PC-9 (cell line): ENCODE measurements around the gene RIF1. TPM values are rescaled to one million over a fixed set of nuclear protein-coding genes. Genes with fewer than 3 reads are reported as not detected.

Experiments
- BruUV-seq: library from RNA; stranded (reverse); fragments of 400-500 nt; replicated peaks from 2 replicates; lab custom pipeline; 2021; lab: Mats Ljungman, UMichigan
- CTCF ChIA-PET: fragments of 300-600 bp; sonication (Branson Sonifier 250); formaldehyde crosslinking; loops from one replicate; lab custom pipeline; 2022; ENCODE audit warnings: antibody characterized with exemption; lab: Charles Lee
- POLR2A ChIA-PET: fragments of 300-600 bp; sonication (Branson Sonifier 250); formaldehyde crosslinking; loops from one replicate; lab custom pipeline; 2022; ENCODE audit warnings: antibody characterized with exemption; ENCODE audit not compliant: unreplicated experiment; lab: Charles Lee
- DNase-seq, 2 experiments: peaks; one replicate each; pipeline versions ENCODE4 v3.0.0 to v3.0.0-alpha.2; 2015 to 2022; ENCODE audit warnings: mixed read lengths in 1 of 2
- H2AFZ ChIP-seq: fragments of 200-600 bp; sonication (generic); 2 replicates; pipeline ENCODE4 v1.8.1; 2017; ENCODE audit warnings: antibody characterized with exemption
- H3F3A ChIP-seq: fragments of 200-600 bp; sonication (generic); 2 replicates; pipeline ENCODE4 v1.8.1; 2017; ENCODE audit warnings: antibody characterized with exemption, mild to moderate bottlenecking, low read depth; ENCODE audit not compliant: insufficient read depth
- H3K27ac ChIP-seq: fragments of 200-600 bp; sonication (generic); 2 replicates; pipeline ENCODE4 v1.6.1; 2016; ENCODE audit warnings: mixed run types
- H3K27me3 ChIP-seq: fragments of 200-600 bp; sonication (generic); 2 replicates; pipeline ENCODE4 v1.6.1; 2016; ENCODE audit warnings: low read depth, mixed run types; ENCODE audit not compliant: insufficient read depth
- H3K36me3 ChIP-seq: fragments of 200-600 bp; sonication (generic); 2 replicates; pipeline ENCODE4 v1.6.1; 2016; ENCODE audit warnings: low read depth, mixed run types
- H3K4me1 ChIP-seq: fragments of 200-600 bp; sonication (generic); replicated peaks from 2 replicates; pipeline ENCODE4 v1.6.1; 2016; ENCODE audit warnings: mixed run types; ENCODE audit not compliant: insufficient read depth
- H3K4me2 ChIP-seq: fragments of 200-600 bp; sonication (generic); 2 replicates; pipeline ENCODE4 v1.6.1; 2017; ENCODE audit warnings: mixed run types
- H3K4me3 ChIP-seq: fragments of 200-600 bp; sonication (generic); 2 replicates; pipeline ENCODE4 v1.6.1; 2016; ENCODE audit warnings: mixed run types
- H3K79me2 ChIP-seq: fragments of 200-600 bp; sonication (generic); 2 replicates; pipeline ENCODE4 v1.6.1; 2017; ENCODE audit warnings: low read depth, mixed run types
- H3K9me2 ChIP-seq: fragments of 200-600 bp; sonication (generic); 2 replicates; pipeline ENCODE4 v1.8.1; 2017; ENCODE audit warnings: mild to moderate bottlenecking; ENCODE audit not compliant: insufficient read depth
- H3K9me3 ChIP-seq: fragments of 200-600 bp; sonication (generic); 2 replicates; pipeline ENCODE4 v1.8.1; 2016; ENCODE audit warnings: low read depth; ENCODE audit not compliant: insufficient read depth
- H4K20me1 ChIP-seq: fragments of 200-600 bp; sonication (generic); 2 replicates; pipeline ENCODE4 v1.8.1; 2017; ENCODE audit not compliant: insufficient read depth
- CTCF ChIP-seq: fragments of 200-600 bp; sonication (generic); conservative IDR thresholded peaks from 2 replicates; pipeline ENCODE4 v1.6.1; 2017; ENCODE audit warnings: mixed run types, antibody characterized with exemption, mild to moderate bottlenecking, moderate library complexity
- EZH2 ChIP-seq: fragments of 200-600 bp; sonication (generic); IDR thresholded peaks from 2 replicates; pipeline ENCODE4 v1.8.0; 2017; ENCODE audit warnings: antibody characterized with exemption, low read depth
- intact Hi-C: fragments of 100-400 bp; cut with micrococcal nuclease; formaldehyde crosslinking; loops from one replicate; pipeline ENCODE4 v1.10.0; 2022; ENCODE audit not compliant: unreplicated experiment
- total RNA-seq: library from RNA; stranded (reverse); gene quantifications from 2 replicates; pipeline ENCODE4 v1.2.3, GENCODE V29; 2021

Gene RIF1
- total RNA-seq, 1 experiment from 2014 or later = 47.2 TPM

GRCh38 chr2:151388011-151388410 lies 21.7 kb upstream of the RIF1 start:
- no peak for DNase-seq
- Histone ChIP-seq H3K36me3 (no peaks in the 10 kb centered on the region), H3K4me2 (no peak overlapping the region), H3K4me3 (no peak overlapping the region), H3K9me3 (no peaks in the 10 kb centered on the region), H4K20me1 (no peaks in the 10 kb centered on the region), H3K9me2 (no peaks in the 10 kb centered on the region), H3K79me2 (no peaks in the 10 kb centered on the region), H3K4me1 (no peaks in the 10 kb centered on the region), H3K27me3 (no peaks in the 10 kb centered on the region), H3K27ac (no peak overlapping the region), H3F3A (no peaks in the 10 kb centered on the region), H2AFZ (no peak overlapping the region)
- TF ChIP-seq EZH2 = no peak
- no peak for TF ChIP-seq CTCF
- ChIA-PET POLR2A (no interaction called here), CTCF (no interaction called here)
- intact Hi-C loops = no loop called here
- no TSS peak for BruUV-seq

- intact Hi-C loops = no loop called here
- TF ChIP-seq CTCF (no peak), EZH2 (no peak)
- no peaks in the 10 kb centered on the region for H3K27me3 ChIP-seq
- BruUV-seq = no TSS peak
- H3K9me2 ChIP-seq = no peaks in the 10 kb centered on the region
- H3K79me2 ChIP-seq = no peaks in the 10 kb centered on the region
- H4K20me1 ChIP-seq = no peaks in the 10 kb centered on the region
- CTCF ChIA-PET = no interaction called here
- no peaks in the 10 kb centered on the region for H3K9me3 ChIP-seq
- H3K4me1 ChIP-seq = no peaks in the 10 kb centered on the region
- no peak overlapping the region for H3K4me3 ChIP-seq
- H3K36me3 ChIP-seq = no peaks in the 10 kb centered on the region
- no peaks in the 10 kb centered on the region for H3F3A ChIP-seq
- no peak overlapping the region for H3K4me2 ChIP-seq
- no peak for DNase-seq
- no peak overlapping the region for H2AFZ ChIP-seq
- H3K27ac ChIP-seq = no peak overlapping the region
- POLR2A ChIA-PET = no interaction called here
These were observed 18.3 kb upstream of the RIF1 start for GRCh38 chr2:151391436-151391835.

GRCh38 chr2:151394509-151394908 lies 15.2 kb upstream of the RIF1 start:
- Histone ChIP-seq H3F3A (no peaks in the 10 kb centered on the region), H3K4me1 (no peaks in the 10 kb centered on the region), H3K4me3 (no peak overlapping the region), H4K20me1 (no peaks in the 10 kb centered on the region), H3K27ac (no peak overlapping the region), H3K4me2 (no peak overlapping the region), H3K36me3 (no peaks in the 10 kb centered on the region), H2AFZ (no peak overlapping the region), H3K79me2 (no peaks in the 10 kb centered on the region), H3K27me3 (no peaks in the 10 kb centered on the region), H3K9me2 (no peaks in the 10 kb centered on the region), H3K9me3 (no peaks in the 10 kb centered on the region)
- no peak for DNase-seq
- no TSS peak for BruUV-seq
- ChIA-PET POLR2A (no interaction called here), CTCF (no interaction called here)
- intact Hi-C loops = no loop called here
- TF ChIP-seq CTCF (no peak), EZH2 (no peak)
